ENCODE data around the gene PAFAH2. TPM values are rescaled to one million over a fixed set of nuclear protein-coding genes. Genes with fewer than 3 reads are reported as not detected.
A peak's percentile ranks its signal among the peaks of the same experiment; 100 is the strongest.

Gene PAFAH2
- total RNA-seq, 1 donor from 2014 or later = 13.4 TPM

DNA sequence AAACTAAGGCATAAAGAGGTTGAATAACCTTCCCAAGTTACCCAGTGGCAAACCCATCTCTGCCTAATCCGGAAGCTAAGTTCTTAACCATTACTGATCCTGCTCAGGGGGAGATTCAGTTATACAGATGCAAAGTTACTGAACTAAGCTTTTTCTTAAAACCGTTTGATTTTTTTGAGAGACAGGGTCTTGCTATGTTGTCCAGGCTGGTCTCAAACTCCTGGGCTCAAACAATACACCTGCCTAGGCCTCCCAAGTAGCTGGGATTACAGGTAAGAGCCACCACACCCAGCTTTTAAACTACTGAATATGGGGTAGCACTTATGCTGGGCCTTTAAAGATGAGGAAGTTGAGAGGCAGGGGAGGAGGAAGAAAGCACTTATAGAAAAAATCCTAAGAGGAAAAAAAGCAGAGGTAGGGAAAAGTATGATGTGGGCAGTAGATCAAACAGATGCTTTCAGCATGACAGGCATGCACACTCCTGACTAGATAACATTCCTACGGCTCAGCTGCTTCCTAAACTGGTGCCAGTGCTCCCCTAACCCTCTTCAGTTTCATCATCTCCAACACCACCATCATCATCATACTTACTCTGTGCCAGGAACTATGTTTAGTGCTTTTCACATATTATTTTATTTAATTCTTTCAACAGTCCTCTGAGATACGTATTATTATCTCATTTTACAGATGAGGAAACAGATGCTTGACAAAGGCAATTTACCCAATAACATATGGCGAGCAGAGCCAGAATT, 5.8 kb downstream of the PAFAH2 start:
- H3K27me3 Mint-ChIP-seq (ENCODE audit: unreplicated experiment) = peaks cover 4% of the 10 kb centered on the region
- H3K4me3 Mint-ChIP-seq (ENCODE audit: unreplicated experiment) = no peak overlapping the region
- peaks cover 4% of the 10 kb centered on the region for H3K36me3 Mint-ChIP-seq (ENCODE audit: low read depth, unreplicated experiment)
- H3K27ac Mint-ChIP-seq (ENCODE audit: unreplicated experiment) = no peak overlapping the region
- TF ChIP-seq, protein P1, sequence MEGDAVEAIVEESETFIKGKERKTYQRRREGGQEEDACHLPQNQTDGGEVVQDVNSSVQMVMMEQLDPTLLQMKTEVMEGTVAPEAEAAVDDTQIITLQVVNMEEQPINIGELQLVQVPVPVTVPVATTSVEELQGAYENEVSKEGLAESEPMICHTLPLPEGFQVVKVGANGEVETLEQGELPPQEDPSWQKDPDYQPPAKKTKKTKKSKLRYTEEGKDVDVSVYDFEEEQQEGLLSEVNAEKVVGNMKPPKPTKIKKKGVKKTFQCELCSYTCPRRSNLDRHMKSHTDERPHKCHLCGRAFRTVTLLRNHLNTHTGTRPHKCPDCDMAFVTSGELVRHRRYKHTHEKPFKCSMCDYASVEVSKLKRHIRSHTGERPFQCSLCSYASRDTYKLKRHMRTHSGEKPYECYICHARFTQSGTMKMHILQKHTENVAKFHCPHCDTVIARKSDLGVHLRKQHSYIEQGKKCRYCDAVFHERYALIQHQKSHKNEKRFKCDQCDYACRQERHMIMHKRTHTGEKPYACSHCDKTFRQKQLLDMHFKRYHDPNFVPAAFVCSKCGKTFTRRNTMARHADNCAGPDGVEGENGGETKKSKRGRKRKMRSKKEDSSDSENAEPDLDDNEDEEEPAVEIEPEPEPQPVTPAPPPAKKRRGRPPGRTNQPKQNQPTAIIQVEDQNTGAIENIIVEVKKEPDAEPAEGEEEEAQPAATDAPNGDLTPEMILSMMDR (IDR thresholded peaks at IDR 0.05; ENCODE audit: unreplicated experiment) = no peak
- H3K9me3 Mint-ChIP-seq (ENCODE audit: unreplicated experiment) = no peaks in the 10 kb centered on the region
- no peak for DNase-seq (ENCODE audit: low spot score)
- H3K4me1 Mint-ChIP-seq (ENCODE audit: unreplicated experiment) = peaks cover 32% of the 10 kb centered on the region

GRCh38 chr1:25990702-25991395, 7.0 kb downstream of the PAFAH2 start:
- peaks cover 10% of the 10 kb centered on the region for H3K36me3 Mint-ChIP-seq (ENCODE audit: low read depth, unreplicated experiment)
- H3K4me3 Mint-ChIP-seq (ENCODE audit: unreplicated experiment) = no peak overlapping the region
- peak overlapping the region; percentile 49 for H3K27ac Mint-ChIP-seq (ENCODE audit: unreplicated experiment)
- peaks cover 6% of the 10 kb centered on the region for H3K27me3 Mint-ChIP-seq (ENCODE audit: unreplicated experiment)
- DNase-seq (ENCODE audit: low spot score) = no peak
- H3K4me1 Mint-ChIP-seq (ENCODE audit: unreplicated experiment) = peaks cover 30% of the 10 kb centered on the region
- TF ChIP-seq, protein P1 (IDR thresholded peaks at IDR 0.05; ENCODE audit: unreplicated experiment) = no peak
- H3K9me3 Mint-ChIP-seq (ENCODE audit: unreplicated experiment) = no peaks in the 10 kb centered on the region

DNA sequence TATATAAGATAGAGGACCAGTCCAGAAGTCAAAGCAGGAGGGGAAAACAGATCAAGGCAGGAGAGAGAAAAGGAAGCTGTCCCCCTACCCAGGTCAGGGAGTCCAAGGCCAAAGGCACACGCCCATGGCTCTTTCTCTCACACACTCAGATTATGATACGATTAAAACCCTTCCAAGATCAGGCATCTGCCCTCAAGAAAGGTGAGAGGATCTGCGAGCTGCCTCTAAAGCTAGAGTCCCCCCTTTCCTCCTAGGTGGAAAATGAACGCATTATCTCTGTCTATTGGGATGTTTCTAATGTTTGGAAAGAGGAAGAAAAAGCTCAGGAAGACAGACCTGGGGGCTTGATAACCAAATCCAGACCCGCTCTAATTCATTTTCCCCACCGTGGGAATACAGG, 7.6 kb downstream of the PAFAH2 start:
- Mint-ChIP-seq H3K9me3 (ENCODE audit: unreplicated experiment) (no peaks in the 10 kb centered on the region), H3K27ac (ENCODE audit: unreplicated experiment) (peak overlapping the region; percentile 49), H3K36me3 (ENCODE audit: low read depth, unreplicated experiment) (peaks cover 15% of the 10 kb centered on the region), H3K4me3 (ENCODE audit: unreplicated experiment) (no peak overlapping the region), H3K27me3 (ENCODE audit: unreplicated experiment) (peaks cover 6% of the 10 kb centered on the region), H3K4me1 (ENCODE audit: unreplicated experiment) (peaks cover 36% of the 10 kb centered on the region)
- TF ChIP-seq, protein P1 (IDR thresholded peaks at IDR 0.05; ENCODE audit: unreplicated experiment) = no peak
- no peak for DNase-seq (ENCODE audit: low spot score)

- TF ChIP-seq, protein P1 (IDR thresholded peaks at IDR 0.05; ENCODE audit: unreplicated experiment) = no peak
- Mint-ChIP-seq H3K36me3 (ENCODE audit: low read depth, unreplicated experiment) (peaks cover 15% of the 10 kb centered on the region), H3K27ac (ENCODE audit: unreplicated experiment) (no peak overlapping the region), H3K4me1 (ENCODE audit: unreplicated experiment) (peaks cover 39% of the 10 kb centered on the region), H3K4me3 (ENCODE audit: unreplicated experiment) (peak overlapping the region; percentile 83), H3K9me3 (ENCODE audit: unreplicated experiment) (no peaks in the 10 kb centered on the region), H3K27me3 (ENCODE audit: unreplicated experiment) (peaks cover 6% of the 10 kb centered on the region)
- no peak for DNase-seq (ENCODE audit: low spot score)
These were observed 8.2 kb downstream of the PAFAH2 start for GRCh38 chr1:25989440-25990234.

All from endothelial cell (in vitro differentiated cells).